ENCODE measurements around the gene FCHSD2.

Gene FCHSD2

GRCh38 chr11:73142128-73142377, at the start of gene FCHSD2:
FCHSD2 (minus strand) TSS chr11:73142318; CDS start chr11:73141877, 441 bp downstream.
- DNase-seq = no peak

GRCh38 chr11:73191151-73191550, 49.0 kb upstream of the FCHSD2 start:
- no peak for DNase-seq

- no peak for DNase-seq
Observed at GRCh38 chr11:73190557-73190885, 48.4 kb upstream of the FCHSD2 start.

GRCh38 chr11:73189723-73190556, 47.8 kb upstream of the FCHSD2 start:
- no peak for DNase-seq

- DNase-seq = no peak
Observed at GRCh38 chr11:73189315-73189714, 47.2 kb upstream of the FCHSD2 start.

GRCh38 chr11:73188301-73188700, 46.2 kb upstream of the FCHSD2 start:
- no peak for DNase-seq

GRCh38 chr11:73187854-73188253, 45.7 kb upstream of the FCHSD2 start:
- DNase-seq = no peak

- no peak for DNase-seq
Observed at GRCh38 chr11:73186886-73187285, 44.8 kb upstream of the FCHSD2 start.

GRCh38 chr11:73186294-73186850, 44.3 kb upstream of the FCHSD2 start:
- no peak for DNase-seq

GRCh38 chr11:73185680-73186293, 43.7 kb upstream of the FCHSD2 start:
- no peak for DNase-seq

GRCh38 chr11:73184953-73185671, 43.0 kb upstream of the FCHSD2 start:
- DNase-seq = peak; percentile 34

- DNase-seq = no peak
Observed at GRCh38 chr11:73182824-73183321, 40.8 kb upstream of the FCHSD2 start.

- DNase-seq = no peak
Observed at GRCh38 chr11:73178681-73179080, 36.6 kb upstream of the FCHSD2 start.

GRCh38 chr11:73177778-73178539, 35.8 kb upstream of the FCHSD2 start:
- DNase-seq = peak; percentile 17

- no peak for DNase-seq
Observed at GRCh38 chr11:73177380-73177777, 35.3 kb upstream of the FCHSD2 start.

- DNase-seq = no peak
Observed at GRCh38 chr11:73176874-73177155, 34.7 kb upstream of the FCHSD2 start.

- no peak for DNase-seq
Observed at GRCh38 chr11:73176145-73176873, 34.2 kb upstream of the FCHSD2 start.

- no peak for DNase-seq
Observed at GRCh38 chr11:73175551-73176144, 33.5 kb upstream of the FCHSD2 start.

- no peak for DNase-seq
Observed at GRCh38 chr11:73174495-73174791, 32.3 kb upstream of the FCHSD2 start.

GRCh38 chr11:73173755-73174494, 31.8 kb upstream of the FCHSD2 start:
- no peak for DNase-seq

GRCh38 chr11:73172992-73173656, 31.0 kb upstream of the FCHSD2 start:
- no peak for DNase-seq
